ENCODE measurements around the gene WFDC2. TPM values are rescaled to one million over a fixed set of nuclear protein-coding genes. Genes with fewer than 3 reads are reported as not detected.

The WFDC2 gene
- total and polyA plus RNA-seq, 2 donors (not counting 3 experiments of a cell fraction or from before 2014, with no cell fraction given), result not detected

- Histone ChIP-seq H3K9ac (replicated peaks; ENCODE audit: extremely low read depth, insufficient read depth, low read length) (no peak overlapping the region), H4K20me1 (replicated peaks; ENCODE audit: control insufficient read depth, extremely low read depth, insufficient read depth, low read length) (no peaks in the 10 kb centered on the region), H3K27me3 (ENCODE audit: control insufficient read depth in 2 of 2, insufficient read depth in 2 of 2, low read length in 2 of 2) (peaks cover 5 to 8% of the 10 kb centered on the region in 2 experiments), H3K9me1 (replicated peaks; ENCODE audit: control insufficient read depth, extremely low read depth, insufficient read depth, low read length) (no peaks in the 10 kb centered on the region), H3K36me3 (ENCODE audit: control insufficient read depth in 2 of 2, extremely low read depth in 1 of 2, insufficient read depth in 2 of 2, low read length in 2 of 2) (no peaks in the 10 kb centered on the region), H3K4me2 (ENCODE audit: insufficient read depth, low read length) (no peak overlapping the region), H3K27ac (ENCODE audit: insufficient read depth, low read depth, low read length) (no peak overlapping the region), H2AFZ (ENCODE audit: low read depth, low read length) (no peak overlapping the region), H3K4me1 (ENCODE audit: control insufficient read depth, extremely low read depth, insufficient read depth, low read length) (no peaks in the 10 kb centered on the region), H3K9me3 (replicated peaks; ENCODE audit: control insufficient read depth, insufficient read depth, low read length) (no peaks in the 10 kb centered on the region), H3K79me2 (ENCODE audit: control insufficient read depth, insufficient read depth, low read length) (no peaks in the 10 kb centered on the region), H3K4me3 (replicated peaks in 1 of 3; ENCODE audit: insufficient read depth in 1 of 3, low read depth in 1 of 3, low read length in 3 of 3) (no peak overlapping the region)
- FAIRE-seq, result no peak
- intact Hi-C loops (cut with micrococcal nuclease) (no loop called here), dilution Hi-C loops (cut with MboI; ENCODE audit: extremely low pct_ligation_motif_present, low sequenced_read_pairs) (no loop called here)
- BruUV-seq (replicated peaks), result no TSS peak
- ChIA-PET POLR2A (no interaction called here), CTCF (interaction anchor here (1.1 to 2.0 kb wide), 2 partner anchors 125 to 132 kb away, joined by 3 to 6 read pairs; no protein-coding TSS in a partner anchor)
- no peak for TF ChIP-seq POLR2A (IDR thresholded peaks at IDR 0.05; ENCODE audit: low read depth, low read length)
- TF ChIP-seq CTCF (IDR thresholded peaks at IDR 0.05; ENCODE audit: extremely low read depth in 1 of 2, insufficient read depth in 1 of 2, low read depth in 1 of 2, low read length in 2 of 2), result no peak
- no peak for TF ChIP-seq FOS (IDR thresholded peaks at IDR 0.05; ENCODE audit: borderline replicate concordance, insufficient read depth, low read length)
- no peak for TF ChIP-seq JUN (IDR thresholded peaks at IDR 0.05; ENCODE audit: borderline replicate concordance, insufficient read depth, insufficient read length, low read depth)
- TF ChIP-seq POLR2AphosphoS5 (IDR thresholded peaks at IDR 0.05; ENCODE audit: insufficient read depth, low read depth, low read length), result no peak
- TF ChIP-seq EZH2 (IDR thresholded peaks at IDR 0.05; ENCODE audit: borderline replicate concordance, low read depth, low read length, severe bottlenecking), result no peak
- no peak for TF ChIP-seq GATA2 (IDR thresholded peaks at IDR 0.05; ENCODE audit: insufficient read depth, insufficient read length, low read depth, low read length)
- no peak for TF ChIP-seq MAX (IDR thresholded peaks at IDR 0.05; ENCODE audit: insufficient read depth, insufficient read length)
- no peak for TF ChIP-seq MYC (IDR thresholded peaks at IDR 0.05; ENCODE audit: low read depth, low read length)
- no peak for DNase-seq (ENCODE audit: low read depth, low spot score)
Measured at GRCh38 chr20:45444050-45444449, 25.5 kb upstream of the WFDC2 start.

All from endothelial cell of umbilical vein (primary cell).